ENCODE data around the gene SALL1. TPM values are rescaled to one million over a fixed set of nuclear protein-coding genes. Genes with fewer than 3 reads are reported as not detected.

Gene SALL1
- total RNA-seq, result 1 to 10 TPM; 4.9 to 5.9 TPM
- 4.0 TPM for polyA plus RNA-seq (ENCODE audit: insufficient read depth, low read depth, low replicate concordance)
- long read RNA-seq, donor 1, result 0 reads
- long read RNA-seq, donor 2, result 0 reads

DNA sequence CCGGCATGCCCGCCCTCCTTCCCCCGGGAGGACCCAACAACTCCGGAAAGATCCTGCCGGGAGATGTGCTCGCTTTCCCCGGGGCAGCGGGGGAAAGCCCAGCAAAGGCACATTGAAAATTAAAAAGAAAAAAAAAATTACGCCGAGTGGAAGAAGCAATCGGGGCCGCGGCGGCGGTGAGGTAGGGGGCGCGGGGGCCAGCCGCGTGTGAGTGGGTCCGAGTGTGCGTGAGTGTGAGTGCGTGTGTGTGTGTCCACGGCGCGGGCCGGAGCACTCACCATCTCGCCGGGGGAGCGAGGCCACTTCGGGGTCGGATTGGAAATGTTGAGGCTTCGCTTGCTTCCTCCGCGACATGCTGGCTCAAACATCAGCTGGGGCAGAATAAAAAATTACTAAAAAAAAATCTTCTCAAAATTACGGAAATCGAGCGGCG lies at the start of gene SALL1:
Gene SALL1 (minus strand): TSS at position 383 of the 433 bp plus-strand sequence. CDS start 29 bp downstream, at position 354.
- no peaks in the 10 kb centered on the region for H3K9me3 ChIP-seq
- H3K36me3 ChIP-seq (ENCODE audit: low read depth, missing control alignments), result no peaks in the 10 kb centered on the region
- intact Hi-C loops (cut with DNase I; ENCODE audit: low total_unique reads), result no loop called here
- H3K27ac ChIP-seq, result peak within 1 kb of the TSS in 1 of 2 donors; percentile 45
- WGBS, 2 donors, result 1 to 4% methylated on average over 38 of the region's 38 CpGs
- H3K4me1 ChIP-seq, result no peaks in the 10 kb centered on the region
- peak within 1 kb of the TSS; percentile 43 to 50 for H3K4me3 ChIP-seq
- DNase-seq, result no peak
- no peaks in the 10 kb centered on the region for H3K27me3 ChIP-seq
- no peak for TF ChIP-seq POLR2A (IDR thresholded peaks at IDR 0.05)
- TF ChIP-seq, protein P1, sequence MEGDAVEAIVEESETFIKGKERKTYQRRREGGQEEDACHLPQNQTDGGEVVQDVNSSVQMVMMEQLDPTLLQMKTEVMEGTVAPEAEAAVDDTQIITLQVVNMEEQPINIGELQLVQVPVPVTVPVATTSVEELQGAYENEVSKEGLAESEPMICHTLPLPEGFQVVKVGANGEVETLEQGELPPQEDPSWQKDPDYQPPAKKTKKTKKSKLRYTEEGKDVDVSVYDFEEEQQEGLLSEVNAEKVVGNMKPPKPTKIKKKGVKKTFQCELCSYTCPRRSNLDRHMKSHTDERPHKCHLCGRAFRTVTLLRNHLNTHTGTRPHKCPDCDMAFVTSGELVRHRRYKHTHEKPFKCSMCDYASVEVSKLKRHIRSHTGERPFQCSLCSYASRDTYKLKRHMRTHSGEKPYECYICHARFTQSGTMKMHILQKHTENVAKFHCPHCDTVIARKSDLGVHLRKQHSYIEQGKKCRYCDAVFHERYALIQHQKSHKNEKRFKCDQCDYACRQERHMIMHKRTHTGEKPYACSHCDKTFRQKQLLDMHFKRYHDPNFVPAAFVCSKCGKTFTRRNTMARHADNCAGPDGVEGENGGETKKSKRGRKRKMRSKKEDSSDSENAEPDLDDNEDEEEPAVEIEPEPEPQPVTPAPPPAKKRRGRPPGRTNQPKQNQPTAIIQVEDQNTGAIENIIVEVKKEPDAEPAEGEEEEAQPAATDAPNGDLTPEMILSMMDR (IDR thresholded peaks at IDR 0.05), result no peak

DNA sequence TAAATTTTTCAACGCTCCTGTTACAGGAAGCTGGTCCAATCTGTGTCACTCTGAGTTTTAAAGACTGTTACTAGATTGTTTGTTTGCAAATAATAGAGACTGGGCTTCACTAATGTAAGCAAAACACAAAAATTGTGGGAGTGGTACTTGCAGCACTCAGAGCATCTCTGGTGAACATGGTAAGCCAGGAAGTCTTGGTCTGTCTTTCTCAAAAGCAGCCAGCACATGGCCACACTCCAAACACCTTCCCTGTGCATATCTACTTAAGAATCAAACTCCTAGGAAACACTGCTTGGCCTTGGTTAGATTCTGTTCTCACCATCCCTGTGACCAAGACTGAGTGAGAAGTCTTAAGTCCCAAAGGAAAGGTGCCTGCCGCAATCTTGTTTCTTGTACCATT lies 49.7 kb upstream of the SALL1 start:
- Histone ChIP-seq H3K4me1 (no peaks in the 10 kb centered on the region), H3K27me3 (no peaks in the 10 kb centered on the region), H3K9me3 (no peaks in the 10 kb centered on the region), H3K4me3 (no peak overlapping the region), H3K36me3 (ENCODE audit: low read depth, missing control alignments) (no peaks in the 10 kb centered on the region), H3K27ac (no peak overlapping the region)
- intact Hi-C loops (cut with DNase I; ENCODE audit: low total_unique reads), result no loop called here
- no peak for DNase-seq
- no peak for TF ChIP-seq POLR2A (IDR thresholded peaks at IDR 0.05)
- TF ChIP-seq, protein P1 (IDR thresholded peaks at IDR 0.05), result no peak
- 49 to 79% methylated on average over 2 of the region's 2 CpGs for WGBS, 2 donors

DNA sequence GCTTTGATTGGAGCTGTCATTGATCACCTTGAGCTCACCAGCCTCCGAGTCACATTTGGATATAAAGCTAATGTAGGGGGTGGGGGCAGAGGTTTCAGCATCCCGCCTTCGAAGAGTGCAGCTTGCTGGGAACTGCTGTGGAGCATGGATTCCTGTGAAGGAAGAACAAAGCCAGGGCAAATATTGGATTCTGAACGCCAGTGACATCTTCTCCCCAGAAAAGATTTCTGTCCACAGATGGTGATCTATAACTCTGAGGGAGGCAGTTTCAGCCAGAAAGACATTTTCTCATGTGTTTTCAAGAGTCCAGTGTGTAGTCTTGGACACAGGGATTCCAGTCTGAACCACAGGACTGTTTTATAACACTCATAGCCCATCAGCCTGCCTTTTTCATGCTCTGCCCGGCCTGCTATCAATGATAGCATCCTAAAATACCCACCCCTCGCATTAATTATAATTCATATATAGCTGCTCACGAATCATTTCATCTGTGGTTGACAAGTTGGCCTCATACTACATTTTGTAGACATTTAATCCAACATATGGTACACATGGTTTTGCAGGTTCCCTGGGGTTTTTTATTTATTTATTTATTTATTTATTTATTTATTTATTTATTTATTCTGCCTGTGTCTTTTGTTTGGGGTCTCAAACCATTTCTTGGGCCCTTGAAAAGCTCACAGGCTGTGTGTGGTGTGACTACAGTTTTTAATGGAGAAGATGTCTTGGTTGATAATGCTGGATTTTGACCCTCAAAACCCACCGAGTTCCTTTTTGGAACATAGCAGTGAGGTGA lies 47.1 kb upstream of the SALL1 start:
- no peaks in the 10 kb centered on the region for H3K4me1 ChIP-seq
- WGBS, 2 donors, result 72 to 83% methylated on average over 8 of the region's 8 CpGs
- intact Hi-C loops (cut with DNase I; ENCODE audit: low total_unique reads), result no loop called here
- TF ChIP-seq, protein P1 (IDR thresholded peaks at IDR 0.05), result no peak
- TF ChIP-seq POLR2A (IDR thresholded peaks at IDR 0.05), result no peak
- H3K4me3 ChIP-seq, result no peak overlapping the region
- H3K27ac ChIP-seq, result no peak overlapping the region
- DNase-seq, result no peak
- no peaks in the 10 kb centered on the region for H3K36me3 ChIP-seq (ENCODE audit: low read depth, missing control alignments)
- no peaks in the 10 kb centered on the region for H3K27me3 ChIP-seq
- H3K9me3 ChIP-seq, result no peaks in the 10 kb centered on the region

DNA sequence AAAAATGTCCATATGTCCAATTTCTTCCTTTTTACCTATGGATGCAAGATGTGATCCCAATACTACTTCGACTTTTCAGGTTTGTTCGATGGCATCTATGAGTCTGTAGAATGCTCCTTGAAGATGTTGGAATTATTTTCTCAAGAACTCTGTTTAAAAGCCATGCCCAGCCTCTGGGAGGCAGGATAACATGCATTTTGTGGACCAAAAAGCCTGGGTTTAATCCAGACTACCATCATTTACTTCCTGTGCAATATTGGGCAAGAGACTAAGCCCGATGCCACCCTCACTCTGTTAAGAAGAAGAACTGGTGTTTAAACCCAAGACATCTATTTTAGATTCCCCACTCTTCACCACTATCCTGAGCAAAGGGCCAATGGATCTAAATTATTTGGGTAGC lies 42.8 kb upstream of the SALL1 start:
- Histone ChIP-seq H3K36me3 (ENCODE audit: low read depth, missing control alignments) (no peaks in the 10 kb centered on the region), H3K4me3 (no peak overlapping the region), H3K27me3 (no peaks in the 10 kb centered on the region), H3K9me3 (no peaks in the 10 kb centered on the region), H3K4me1 (no peaks in the 10 kb centered on the region), H3K27ac (no peak overlapping the region)
- TF ChIP-seq, protein P1 (IDR thresholded peaks at IDR 0.05), result no peak
- no peak for TF ChIP-seq POLR2A (IDR thresholded peaks at IDR 0.05)
- DNase-seq, result no peak
- intact Hi-C loops (cut with DNase I; ENCODE audit: low total_unique reads), result no loop called here
- 93 to 95% methylated on average over 3 of the region's 3 CpGs for WGBS, 2 donors
